Panc1 (cell line): ENCODE results near the gene TXNRD3.

ENCODE experiments used
- CTCF ChIP-seq: fragments of 450-650 bp; IDR thresholded peaks from 2 replicates; pipeline ENCODE4 v1.5.1; 2017; ENCODE audit warnings: mild to moderate bottlenecking
- POLR2AphosphoS5 ChIP-seq: IDR thresholded peaks from 2 replicates; pipeline ENCODE4 v1.6.1; 2012; ENCODE audit warnings: mild to moderate bottlenecking, low read depth, low read length, moderate library complexity
- SIN3A ChIP-seq: IDR thresholded peaks from 2 replicates; pipeline ENCODE4 v1.6.1; 2012; ENCODE audit warnings: low read depth, mild to moderate bottlenecking, low read length, moderate library complexity, borderline replicate concordance; ENCODE audit not compliant: insufficient read depth
- TCF7L2 ChIP-seq: IDR thresholded peaks from 2 replicates; pipeline ENCODE4 v1.6.1; 2011; ENCODE audit warnings: mild to moderate bottlenecking, low read depth, low read length, inconsistent platforms
- TF ChIP-seq, protein P1 (sequence below), 2 experiments: IDR thresholded peaks; 2 replicates each; pipeline ENCODE4 v1.6.1; 2011 to 2012; ENCODE audit warnings: low read depth in 2 of 2, control low read depth in 1 of 2, low read length in 1 of 2, mild to moderate bottlenecking in 1 of 2, moderate library complexity in 1 of 2; ENCODE audit not compliant: insufficient read depth in 1 of 2

DNA sequence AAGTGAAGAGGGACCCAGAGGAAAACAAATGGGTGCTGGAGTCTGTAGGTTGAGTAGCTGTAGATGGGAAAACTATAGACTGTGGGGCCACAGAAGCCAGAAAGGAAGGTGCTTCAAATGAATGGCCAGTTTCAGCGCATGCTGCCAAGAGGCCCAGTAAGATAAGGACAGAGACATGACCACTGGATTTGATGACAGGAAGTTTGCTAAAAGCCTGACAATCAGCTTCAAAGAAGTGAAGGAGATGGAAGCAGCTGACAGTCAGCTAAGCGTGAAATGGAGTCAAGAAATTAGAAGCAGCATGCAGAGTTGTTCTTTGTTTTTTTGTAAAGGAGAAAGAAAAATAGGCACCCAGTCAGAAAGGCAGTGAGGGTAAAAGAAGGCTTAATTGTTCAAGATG lies 24.9 kb downstream of the TXNRD3 start:
- TF ChIP-seq SIN3A: no peak
- no peak for TF ChIP-seq CTCF
- TF ChIP-seq POLR2AphosphoS5: no peak
- no peak for TF ChIP-seq TCF7L2
- TF ChIP-seq, protein P1, sequence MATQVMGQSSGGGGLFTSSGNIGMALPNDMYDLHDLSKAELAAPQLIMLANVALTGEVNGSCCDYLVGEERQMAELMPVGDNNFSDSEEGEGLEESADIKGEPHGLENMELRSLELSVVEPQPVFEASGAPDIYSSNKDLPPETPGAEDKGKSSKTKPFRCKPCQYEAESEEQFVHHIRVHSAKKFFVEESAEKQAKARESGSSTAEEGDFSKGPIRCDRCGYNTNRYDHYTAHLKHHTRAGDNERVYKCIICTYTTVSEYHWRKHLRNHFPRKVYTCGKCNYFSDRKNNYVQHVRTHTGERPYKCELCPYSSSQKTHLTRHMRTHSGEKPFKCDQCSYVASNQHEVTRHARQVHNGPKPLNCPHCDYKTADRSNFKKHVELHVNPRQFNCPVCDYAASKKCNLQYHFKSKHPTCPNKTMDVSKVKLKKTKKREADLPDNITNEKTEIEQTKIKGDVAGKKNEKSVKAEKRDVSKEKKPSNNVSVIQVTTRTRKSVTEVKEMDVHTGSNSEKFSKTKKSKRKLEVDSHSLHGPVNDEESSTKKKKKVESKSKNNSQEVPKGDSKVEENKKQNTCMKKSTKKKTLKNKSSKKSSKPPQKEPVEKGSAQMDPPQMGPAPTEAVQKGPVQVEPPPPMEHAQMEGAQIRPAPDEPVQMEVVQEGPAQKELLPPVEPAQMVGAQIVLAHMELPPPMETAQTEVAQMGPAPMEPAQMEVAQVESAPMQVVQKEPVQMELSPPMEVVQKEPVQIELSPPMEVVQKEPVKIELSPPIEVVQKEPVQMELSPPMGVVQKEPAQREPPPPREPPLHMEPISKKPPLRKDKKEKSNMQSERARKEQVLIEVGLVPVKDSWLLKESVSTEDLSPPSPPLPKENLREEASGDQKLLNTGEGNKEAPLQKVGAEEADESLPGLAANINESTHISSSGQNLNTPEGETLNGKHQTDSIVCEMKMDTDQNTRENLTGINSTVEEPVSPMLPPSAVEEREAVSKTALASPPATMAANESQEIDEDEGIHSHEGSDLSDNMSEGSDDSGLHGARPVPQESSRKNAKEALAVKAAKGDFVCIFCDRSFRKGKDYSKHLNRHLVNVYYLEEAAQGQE (IDR thresholded peaks at IDR 0.05; ENCODE audit: insufficient read depth in 1 of 2, low read depth in 2 of 2, low read length in 1 of 2): no peak
